Measurements from ENCODE around the gene PTPRT.

The PTPRT gene

GRCh38 chr20:42611889-42612837 is 577.5 kb downstream of the PTPRT start:
- DNase-seq (ENCODE audit: low spot score): no peak

DNA sequence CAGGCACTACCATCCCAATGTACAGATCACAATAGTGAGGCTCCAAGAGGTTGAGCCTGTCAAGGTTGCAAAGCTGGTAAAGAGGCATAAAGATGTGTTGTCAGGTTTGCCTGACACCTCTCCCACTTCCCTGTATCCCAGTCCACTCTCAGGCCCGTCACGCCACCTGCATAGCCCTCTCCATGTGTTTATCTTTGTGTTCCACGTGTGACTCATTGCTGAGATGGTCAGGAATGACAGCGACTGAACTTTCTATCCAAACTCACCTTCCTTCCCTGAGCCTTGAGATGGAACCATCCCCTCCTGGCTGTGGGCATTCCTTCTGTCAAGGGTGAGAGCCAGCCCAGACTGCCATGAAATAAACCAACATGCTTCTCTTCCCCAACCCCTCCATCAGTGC is 578.3 kb downstream of the PTPRT start:
- no peak for DNase-seq (ENCODE audit: low spot score)

GRCh38 chr20:42610070-42610469 is 579.6 kb downstream of the PTPRT start:
- DNase-seq (ENCODE audit: low spot score): no peak

DNA sequence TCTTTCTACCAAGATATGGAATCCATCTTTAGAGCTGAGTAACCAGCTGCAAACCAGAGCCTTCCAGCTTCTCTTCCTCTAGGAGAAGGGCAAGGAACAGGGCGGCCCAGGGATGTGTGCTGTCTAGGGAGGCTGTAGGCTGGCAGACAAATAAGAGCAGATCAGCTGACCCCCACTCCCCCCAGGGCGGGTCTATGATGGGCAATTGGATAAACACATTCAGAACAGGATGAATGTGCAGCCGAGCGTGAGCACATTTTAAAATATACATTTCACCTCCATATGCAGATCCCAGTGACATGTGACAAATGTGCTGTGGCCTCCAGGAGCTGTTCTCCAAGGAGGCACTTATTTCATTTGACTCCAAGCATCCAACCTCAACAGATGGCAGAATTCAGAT is 580.1 kb downstream of the PTPRT start:
- DNase-seq (ENCODE audit: low spot score): no peak

DNA sequence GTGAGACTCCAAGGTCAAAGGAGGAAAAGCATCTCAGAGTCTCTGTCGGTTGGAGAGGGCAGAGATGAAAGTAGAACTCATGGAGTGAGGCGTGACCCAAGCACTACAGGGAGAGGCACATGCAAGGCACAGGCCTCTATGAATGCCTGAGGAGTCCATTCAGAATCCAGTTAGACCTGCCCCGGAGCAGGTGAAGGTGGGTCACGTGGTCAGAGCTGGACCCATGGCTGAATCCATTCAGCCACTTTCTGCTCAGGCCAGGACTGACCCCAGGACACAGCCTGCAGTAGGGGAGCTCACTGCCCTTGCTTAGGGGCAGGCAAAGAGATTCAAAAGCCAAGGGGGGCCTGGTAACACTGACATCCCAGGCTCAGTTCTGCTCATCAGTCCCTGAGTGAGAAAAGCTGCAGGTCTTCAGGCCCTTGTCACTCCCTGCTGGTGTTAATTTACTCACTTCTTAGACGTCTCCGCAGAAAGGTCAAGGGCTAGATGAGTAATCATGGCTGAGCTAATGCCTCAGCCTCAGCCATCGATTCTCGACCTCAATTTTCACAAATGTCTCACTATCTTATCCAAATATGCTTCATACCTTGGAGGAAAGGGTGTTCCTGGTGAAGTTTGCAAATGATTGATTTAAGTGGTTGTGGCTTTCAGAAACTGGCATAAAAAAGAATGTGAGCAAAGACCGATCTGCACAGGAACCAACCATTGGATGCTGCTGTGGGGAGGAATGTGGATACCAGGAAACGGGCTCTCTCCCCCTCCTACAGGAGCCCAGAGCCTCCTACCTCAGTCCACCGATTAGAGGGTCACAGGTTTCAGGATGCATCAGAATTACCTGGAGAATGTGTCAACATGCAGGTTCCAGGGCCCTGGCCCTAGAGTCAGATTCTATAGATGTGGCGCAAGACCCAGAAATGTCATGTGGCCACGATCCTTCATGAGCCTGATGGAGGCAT is 584.4 kb downstream of the PTPRT start:
- DNase-seq (ENCODE audit: low spot score): no peak

DNA sequence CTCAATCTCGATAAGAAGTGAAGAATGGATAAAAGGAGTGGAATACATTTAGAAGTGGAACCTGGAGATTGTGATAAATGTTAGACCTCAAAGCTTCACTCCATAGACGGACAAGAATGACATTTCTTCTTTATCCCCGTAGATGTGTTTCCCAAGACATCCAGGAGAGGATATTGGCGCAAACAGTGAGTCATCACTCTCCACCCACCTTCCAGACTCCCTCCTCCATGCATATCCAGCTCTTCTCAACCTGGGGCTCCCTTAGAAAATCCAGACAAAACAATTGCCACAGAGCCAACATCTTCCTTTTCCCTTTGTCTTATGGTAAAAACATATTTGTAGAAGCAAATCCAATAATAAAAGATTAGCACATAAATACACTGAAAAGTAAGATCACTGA is 586.1 kb downstream of the PTPRT start:
- no peak for DNase-seq (ENCODE audit: low spot score)

DNA sequence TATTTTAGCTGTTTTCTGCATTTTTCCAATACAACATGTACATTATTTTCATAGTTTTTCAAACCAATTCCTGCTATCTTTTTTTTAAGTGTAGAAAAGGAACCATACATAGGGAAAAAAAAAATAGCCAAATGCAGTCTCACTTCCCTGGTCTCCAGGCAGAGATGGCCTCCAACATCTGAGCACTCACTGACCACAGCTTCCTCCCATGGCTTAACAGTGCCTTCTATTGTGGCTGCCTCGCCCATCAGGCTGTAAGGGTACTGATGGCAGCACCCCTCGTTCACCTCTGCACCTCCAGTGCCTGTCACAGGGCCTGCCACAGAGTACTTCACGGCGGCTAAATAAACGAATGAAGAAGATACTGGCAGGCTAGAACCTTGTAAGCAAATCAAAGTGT is 591.1 kb downstream of the PTPRT start:
- no peak for DNase-seq (ENCODE audit: low spot score)

DNA sequence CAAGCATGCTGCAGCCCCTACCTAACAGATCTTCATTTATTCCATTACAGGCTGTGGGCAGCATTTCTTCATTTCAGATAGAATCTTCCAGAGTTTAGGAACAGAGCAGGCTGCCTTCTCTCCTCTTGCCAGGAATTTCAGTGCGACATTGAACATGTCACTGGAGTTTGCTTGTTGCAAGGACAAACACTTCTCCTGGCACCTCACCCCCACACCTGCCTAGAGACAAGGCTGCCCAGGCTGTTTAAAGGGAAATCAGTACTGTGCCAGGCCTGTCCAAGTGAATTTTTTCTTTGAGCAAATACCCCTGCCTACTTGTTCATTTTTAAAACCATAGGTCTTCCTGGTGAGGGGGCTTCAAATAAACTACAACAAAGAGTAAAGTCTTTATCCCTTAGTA is 594.1 kb downstream of the PTPRT start:
- no peak for DNase-seq (ENCODE audit: low spot score)

DNA sequence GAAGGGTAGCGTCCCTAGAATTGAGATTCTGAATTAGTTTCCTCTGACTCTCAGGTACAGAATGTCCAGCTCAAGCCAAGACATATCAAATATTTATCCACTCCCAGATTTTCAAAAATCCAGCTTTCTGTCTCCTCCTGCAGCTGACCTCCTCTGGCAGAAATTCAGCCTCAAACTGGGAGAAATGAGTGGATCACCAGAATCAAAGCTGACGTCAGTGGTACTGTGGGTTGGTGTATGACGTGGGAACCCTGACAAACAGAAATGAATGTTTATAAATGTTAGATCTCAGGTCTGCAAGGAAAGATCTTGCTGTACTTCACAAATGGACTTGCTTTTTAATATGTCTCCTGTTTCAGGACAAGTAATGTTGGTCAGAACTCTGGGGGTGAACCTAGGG is 595.0 kb downstream of the PTPRT start:
- no peak for DNase-seq (ENCODE audit: low spot score)

GRCh38 chr20:42594011-42594410 is 595.7 kb downstream of the PTPRT start:
- no peak for DNase-seq (ENCODE audit: low spot score)

DNA sequence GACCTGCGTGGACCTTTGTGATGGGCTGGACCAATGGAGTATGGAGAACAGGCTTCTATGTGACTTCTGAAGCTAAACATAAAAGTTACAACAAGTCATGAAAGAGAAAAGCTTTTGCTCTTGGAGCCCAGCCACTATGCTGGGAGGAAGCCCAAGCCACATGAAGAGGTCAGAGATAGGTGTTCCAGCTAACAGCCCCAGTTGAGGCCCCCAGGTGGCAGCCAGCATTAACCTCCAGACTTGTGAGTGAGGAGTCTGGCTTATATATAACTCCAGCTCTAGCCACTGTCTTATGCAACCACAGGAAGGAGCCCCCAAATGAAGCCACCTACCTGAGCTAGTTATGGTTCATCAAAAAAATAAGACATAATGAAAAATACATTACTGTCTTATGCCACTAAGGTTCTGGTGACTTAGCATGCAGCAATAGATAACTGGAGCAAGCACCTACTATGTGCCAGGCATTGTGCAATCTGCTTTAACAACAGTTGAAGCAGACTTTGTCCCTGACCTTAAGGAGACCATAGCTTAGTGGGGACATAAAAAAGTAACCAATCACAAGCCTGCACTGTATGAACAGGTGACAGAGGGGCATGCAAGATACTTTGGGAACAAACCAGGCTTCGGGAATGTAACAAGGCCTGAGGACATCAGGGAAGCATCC is 599.6 kb downstream of the PTPRT start:
- DNase-seq (ENCODE audit: low spot score): no peak

DNA sequence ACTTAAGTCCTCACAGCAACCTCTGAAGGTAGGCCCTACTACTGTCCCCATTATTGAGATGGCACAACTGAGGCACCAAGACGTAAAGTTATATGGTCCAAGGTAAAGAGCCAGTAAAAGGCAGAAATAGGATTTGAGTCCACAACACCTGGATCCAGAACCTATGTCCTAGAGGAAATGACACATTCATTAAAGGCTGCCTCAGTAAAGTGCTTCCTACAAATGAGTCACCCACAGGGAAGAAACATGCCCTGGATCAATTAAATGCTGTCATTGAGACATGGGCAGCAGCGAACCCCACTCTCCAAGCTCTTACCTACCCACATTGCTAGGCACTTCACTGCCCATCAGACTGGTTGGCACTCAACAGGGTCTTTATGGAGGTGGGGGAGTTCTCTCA is 600.9 kb downstream of the PTPRT start:
- DNase-seq (ENCODE audit: low spot score): no peak

DNA sequence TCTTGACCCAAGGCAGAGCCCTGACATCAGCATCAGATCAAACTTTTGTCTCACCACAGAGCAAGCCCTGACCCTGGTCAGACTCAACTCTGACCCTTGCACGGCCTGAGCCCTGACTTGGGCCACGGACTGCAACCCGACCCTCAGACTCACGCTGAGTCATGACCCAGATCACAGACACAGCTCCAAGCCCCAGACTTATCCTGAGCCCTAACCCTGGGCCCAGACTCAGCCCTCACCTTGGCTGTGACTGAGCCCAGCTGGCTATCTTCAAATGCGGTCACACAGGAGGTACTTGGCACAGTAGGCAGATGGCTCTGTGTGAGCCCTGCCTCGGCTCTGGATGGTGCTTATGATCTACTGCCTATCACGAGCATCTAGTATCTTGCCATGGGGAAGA is 602.3 kb downstream of the PTPRT start:
- DNase-seq (ENCODE audit: low spot score): no peak

GRCh38 chr20:42581311-42581710 is 608.4 kb downstream of the PTPRT start:
- no peak for DNase-seq (ENCODE audit: low spot score)

- DNase-seq (ENCODE audit: low spot score): no peak
These were observed 613.5 kb downstream of the PTPRT start for GRCh38 chr20:42576167-42576566.

DNA sequence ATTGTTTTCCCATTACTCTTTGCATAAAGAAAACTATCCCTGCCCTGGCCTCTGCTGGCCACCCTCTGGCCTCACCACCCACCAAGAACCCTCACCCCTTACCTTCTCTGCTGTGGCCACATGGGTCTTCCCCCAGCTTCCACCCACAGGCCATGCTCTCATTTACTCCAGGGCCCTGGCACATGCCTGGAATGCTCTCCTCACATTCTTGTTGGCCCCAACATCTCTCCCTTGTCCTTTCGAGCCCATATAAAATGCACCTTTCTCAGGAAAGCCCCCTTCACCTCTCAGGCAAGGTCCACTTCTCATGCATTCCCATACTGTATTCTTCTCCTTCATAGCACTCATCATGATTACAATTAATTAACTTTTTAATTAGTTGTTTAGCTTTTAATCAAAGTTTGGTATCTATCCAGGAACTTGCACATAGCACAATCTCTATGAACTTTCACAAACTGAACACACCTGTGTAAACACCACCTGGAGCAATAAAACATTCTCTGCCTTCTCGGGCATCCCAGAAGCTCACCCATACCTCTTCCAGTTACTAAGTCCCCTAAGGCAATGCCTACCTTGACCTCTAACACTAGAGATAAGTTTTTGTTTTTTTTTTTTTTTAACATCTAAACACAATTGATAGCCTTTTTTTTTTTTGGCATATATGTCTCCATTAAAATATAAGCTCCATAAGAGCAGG is 617.2 kb downstream of the PTPRT start:
- DNase-seq (ENCODE audit: low spot score): no peak

GRCh38 chr20:42567409-42567808 is 622.3 kb downstream of the PTPRT start:
- DNase-seq (ENCODE audit: low spot score): no peak

GRCh38 chr20:42565235-42565995 is 624.3 kb downstream of the PTPRT start:
- DNase-seq (ENCODE audit: low spot score): no peak

- no peak for DNase-seq (ENCODE audit: low spot score)
These were observed 630.0 kb downstream of the PTPRT start for GRCh38 chr20:42559665-42560064.

- DNase-seq (ENCODE audit: low spot score): no peak
These were observed 633.1 kb downstream of the PTPRT start for GRCh38 chr20:42556575-42556974.

- DNase-seq (ENCODE audit: low spot score): no peak
These were observed 636.3 kb downstream of the PTPRT start for GRCh38 chr20:42553374-42553773.
